Upper lobe of left lung (tissue), 6 donors: ENCODE data around the gene GMDS. TPM values are rescaled to one million over a fixed set of nuclear protein-coding genes. Genes with fewer than 3 reads are reported as not detected.

ENCODE experiments used
- ATAC-seq, 2 donors: fragments of 200-7000 bp; cut with Tn5 transposase; one replicate each; pipeline ENCODE4 v1.9.1; 2022; ENCODE audit warnings: mild to moderate bottlenecking in 2 of 2, moderate library complexity in 2 of 2; ENCODE audit not compliant: low FRiP score in 2 of 2
- DNase-seq, 2 donors: peaks; one replicate each; pipeline ENCODE4 v3.0.0-alpha.2; 2019 to 2020
- H3K27ac ChIP-seq, 4 donors: fragments of 200-600 bp; sonication (generic); one replicate each; pipeline ENCODE4 v1.5.1; 2016 to 2019
- H3K27me3 ChIP-seq, 4 donors: fragments of 200-600 bp; sonication (generic); one replicate each; pipeline ENCODE4 v1.5.1; 2017 to 2019
- H3K36me3 ChIP-seq, 4 donors: fragments of 200-600 bp; sonication (generic); one replicate each; pipeline ENCODE4 v1.5.1; 2016 to 2019
- H3K4me1 ChIP-seq, 4 donors: fragments of 200-600 bp; sonication (generic); one replicate each; pipeline ENCODE4 v1.5.1; 2018 to 2019
- H3K4me3 ChIP-seq, 4 donors: fragments of 200-600 bp; sonication (generic); one replicate each; pipeline ENCODE4 v1.5.1; 2017 to 2019; ENCODE audit warnings: mild to moderate bottlenecking in 2 of 4, moderate library complexity in 1 of 4
- H3K9me3 ChIP-seq, 4 donors: fragments of 200-600 bp; sonication (generic); one replicate each; pipeline ENCODE4 v1.5.1; 2018 to 2019
- CTCF ChIP-seq, 6 experiments: fragments of 450-650 bp in 4 of 6; fragments of 200-600 bp in 2 of 6; sonication (generic) in 2 of 6; IDR thresholded peaks; one replicate each; pipeline ENCODE4 v1.5.1; 2016 to 2019; ENCODE audit warnings: antibody characterized with exemption in 6 of 6
- EP300 ChIP-seq, 4 donors: sonication (generic); formaldehyde crosslinking; IDR thresholded peaks; one replicate each; pipeline ENCODE4 v1.5.1; 2017; ENCODE audit warnings: antibody characterized with exemption in 4 of 4, control low read depth in 2 of 4
- POLR2A ChIP-seq, 4 donors: fragments of 450-650 bp; IDR thresholded peaks; one replicate each; pipeline ENCODE4 v1.5.1; 2016 to 2017; ENCODE audit warnings: antibody characterized with exemption in 4 of 4, mild to moderate bottlenecking in 2 of 4
- POLR2AphosphoS5 ChIP-seq, 2 donors: sonication (generic); formaldehyde crosslinking; IDR thresholded peaks; one replicate each; pipeline ENCODE4 v1.5.1; 2017; ENCODE audit warnings: antibody characterized with exemption in 2 of 2
- WGBS, 2 donors: methylation state at CpG; one replicate each; pipeline ENCODE4 v1.1.5; 2017 to 2018; 5-methylcytosine and 5-hydroxymethylcytosine counted together
- total RNA-seq, 6 donors: library from RNA; depleted of rRNA in 4 of 6; stranded (reverse); fragments of >200 nt in 4 of 6; gene quantifications; one replicate each; pipeline versions ENCODE4 v1.1.0 to v1.2.1, GENCODE V29; 2016 to 2021
- donor health status: DM: no; HTN: no; CAD: no; lungs with moderate emphysema.
- donor health status: DM: no; HTN: yes; CAD: no; lungs with severe emphysema.

Gene GMDS
- total RNA-seq, 6 donors from 2014 or later, result 7.6 to 17.8 (median 14.1) TPM

DNA sequence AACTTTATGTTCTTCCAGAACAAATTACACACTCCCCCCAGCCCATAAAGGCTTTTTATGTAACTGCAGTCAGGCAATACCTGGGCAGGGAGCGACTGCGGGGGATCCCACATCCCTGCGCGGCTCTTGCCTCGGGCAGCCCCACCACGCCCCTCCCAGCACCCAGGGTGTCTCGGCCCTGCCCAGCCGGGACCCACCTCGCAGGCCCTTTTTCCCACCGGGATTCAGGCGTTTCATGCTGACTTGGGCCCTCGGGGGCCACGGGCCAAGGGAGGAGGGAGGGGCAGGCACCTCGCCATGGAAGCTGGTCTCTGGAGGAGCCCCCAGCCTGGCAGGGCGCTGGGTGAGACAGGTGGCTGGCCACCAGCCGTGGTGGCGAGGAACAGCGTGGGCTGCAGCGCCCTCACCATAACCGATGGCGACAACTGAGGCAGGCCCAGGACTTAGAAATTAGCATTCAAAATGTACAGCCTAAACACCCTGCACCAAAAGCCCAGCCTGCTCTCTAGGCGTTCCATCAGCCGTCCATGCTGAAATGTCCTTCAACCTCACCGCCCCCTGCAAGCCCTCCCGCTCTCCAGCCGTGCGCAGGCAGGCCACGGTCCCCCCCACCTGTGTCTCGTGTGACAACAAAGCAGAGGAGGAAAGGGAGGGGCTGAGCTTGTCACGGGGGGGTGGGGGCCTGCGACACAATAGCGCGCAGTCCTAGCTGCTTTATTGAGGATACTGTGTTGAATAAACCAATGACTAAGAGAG is 650.8 kb downstream of the GMDS start:
- H3K27ac ChIP-seq, result no peak overlapping the region
- TF ChIP-seq POLR2AphosphoS5 (IDR thresholded peaks at IDR 0.05), result no peak
- TF ChIP-seq POLR2A (IDR thresholded peaks at IDR 0.05), result no peak
- TF ChIP-seq CTCF (IDR thresholded peaks at IDR 0.05), result no peak
- TF ChIP-seq EP300 (IDR thresholded peaks at IDR 0.05), result no peak
- no peak overlapping the region for H3K4me3 ChIP-seq
- H3K27me3 ChIP-seq, result peaks cover 0 to 6% (median 2%) of the 10 kb centered on the region in 4 donors
- no peaks in the 10 kb centered on the region for H3K9me3 ChIP-seq
- 66 to 79% methylated on average over 16 to 33 of the region's 33 CpGs for WGBS, 2 donors
- no peaks in the 10 kb centered on the region for H3K36me3 ChIP-seq
- DNase-seq (no peak), ATAC-seq (peak in 1 of 2 donors; percentile 24)
- peaks cover 6 to 9% (median 7%) of the 10 kb centered on the region in 4 donors for H3K4me1 ChIP-seq

DNA sequence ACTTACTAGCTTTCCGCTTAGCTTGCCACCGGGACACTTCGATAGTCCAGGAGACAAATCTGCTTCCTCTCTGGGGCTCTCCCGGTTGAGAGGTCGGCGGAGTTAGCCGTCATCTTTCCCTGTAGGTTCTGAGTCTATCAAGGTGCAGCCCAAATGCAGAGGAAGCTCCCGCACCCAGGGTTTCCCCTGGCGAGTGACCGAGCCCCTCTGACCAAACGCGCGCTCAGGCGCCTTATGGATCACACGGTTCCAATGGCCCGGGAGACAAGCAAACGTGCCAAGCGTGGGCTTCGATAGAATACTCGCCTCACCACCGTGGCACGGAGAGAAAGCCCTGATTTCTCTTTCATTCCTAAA is 651.5 kb downstream of the GMDS start:
- Histone ChIP-seq H3K27ac (no peak overlapping the region), H3K27me3 (peaks cover 0 to 4% (median 2%) of the 10 kb centered on the region in 4 donors), H3K36me3 (no peaks in the 10 kb centered on the region), H3K4me3 (no peak overlapping the region), H3K9me3 (no peaks in the 10 kb centered on the region), H3K4me1 (peaks cover 6 to 9% (median 7%) of the 10 kb centered on the region in 4 donors)
- TF ChIP-seq EP300 (IDR thresholded peaks at IDR 0.05) (no peak), CTCF (IDR thresholded peaks at IDR 0.05) (no peak), POLR2AphosphoS5 (IDR thresholded peaks at IDR 0.05) (no peak), POLR2A (IDR thresholded peaks at IDR 0.05) (no peak)
- 79 to 82% methylated on average over 22 of the region's 22 CpGs for WGBS, 2 donors
- DNase-seq, result no peak
- no peak for ATAC-seq

- H3K27me3 ChIP-seq, result peaks cover 0 to 3% (median 0%) of the 10 kb centered on the region in 4 donors
- WGBS, 2 donors, result 57 to 67% methylated on average over 20 of the region's 20 CpGs
Observed at GRCh38 chr6:1593286-1593957, 652.0 kb downstream of the GMDS start.

GRCh38 chr6:1592852-1593251 is 652.6 kb downstream of the GMDS start:
- 84 to 89% methylated on average over 8 of the region's 8 CpGs for WGBS, 2 donors
- H3K27ac ChIP-seq, result no peak overlapping the region
- DNase-seq (no peak), ATAC-seq (no peak)
- no peak for TF ChIP-seq EP300 (IDR thresholded peaks at IDR 0.05)
- TF ChIP-seq CTCF (IDR thresholded peaks at IDR 0.05), result no peak
- TF ChIP-seq POLR2AphosphoS5 (IDR thresholded peaks at IDR 0.05), result no peak
- TF ChIP-seq POLR2A (IDR thresholded peaks at IDR 0.05), result no peak
- no peak overlapping the region for H3K4me3 ChIP-seq
- peaks cover 6 to 9% (median 7%) of the 10 kb centered on the region in 4 donors for H3K4me1 ChIP-seq
- H3K36me3 ChIP-seq, result no peaks in the 10 kb centered on the region
- no peaks in the 10 kb centered on the region for H3K9me3 ChIP-seq
- H3K27me3 ChIP-seq, result peaks cover 0 to 3% (median 0%) of the 10 kb centered on the region in 4 donors

More at GRCh38 chr6:1593286-1593957, 652.0 kb downstream of the GMDS start:
- no peaks in the 10 kb centered on the region for H3K36me3 ChIP-seq
- DNase-seq (no peak), ATAC-seq (no peak)
- no peak overlapping the region for H3K27ac ChIP-seq
- H3K4me3 ChIP-seq, result no peak overlapping the region
- TF ChIP-seq CTCF (IDR thresholded peaks at IDR 0.05) (no peak), POLR2AphosphoS5 (IDR thresholded peaks at IDR 0.05) (no peak), POLR2A (IDR thresholded peaks at IDR 0.05) (no peak), EP300 (IDR thresholded peaks at IDR 0.05) (no peak)
- peaks cover 6 to 9% (median 7%) of the 10 kb centered on the region in 4 donors for H3K4me1 ChIP-seq
- H3K9me3 ChIP-seq, result no peaks in the 10 kb centered on the region
